H1 (cell line): ENCODE data around the gene MEGF11. TPM values are rescaled to one million over a fixed set of nuclear protein-coding genes. Genes with fewer than 3 reads are reported as not detected.

Source experiments
- CBX5 ChIP-seq: fragments of 300-800, 300-1000 bp; sonication (generic); IDR thresholded peaks from 2 replicates; pipeline ENCODE4 v1.7.1; 2016; ENCODE audit warnings: antibody characterized with exemption, low read length, low read depth
- CHD7 ChIP-seq: fragments of 300-600 bp; sonication (generic); IDR thresholded peaks from 2 replicates; pipeline ENCODE4 v1.7.1; 2012; ENCODE audit warnings: low read length, moderate library complexity, mild to moderate bottlenecking, inconsistent platforms; ENCODE audit not compliant: insufficient replicate concordance
- GABPA ChIP-seq: IDR thresholded peaks from 2 replicates; pipeline ENCODE4 v1.6.1; 2011; ENCODE audit warnings: mild to moderate bottlenecking, low read length, moderate library complexity, borderline replicate concordance; ENCODE audit not compliant: insufficient read depth
- HDAC6 ChIP-seq: IDR thresholded peaks from one replicate; pipeline ENCODE4 v1.7.1; 2012; ENCODE audit warnings: low read depth, mild to moderate bottlenecking, inconsistent platforms, low read length, moderate library complexity
- NANOG ChIP-seq: IDR thresholded peaks from 2 replicates; pipeline ENCODE4 v1.6.1; 2011; ENCODE audit warnings: low read length, low read depth, mild to moderate bottlenecking, inconsistent platforms; ENCODE audit not compliant: insufficient read depth, poor library complexity, severe bottlenecking
- POU5F1 ChIP-seq: IDR thresholded peaks from 2 replicates; pipeline ENCODE4 v1.6.1; 2011; ENCODE audit warnings: low read depth, mild to moderate bottlenecking, low read length, moderate library complexity
- RAD21 ChIP-seq, 2 experiments: IDR thresholded peaks in 1 of 2; conservative IDR thresholded peaks in 1 of 2; 2 replicates each; pipeline ENCODE4 v1.6.1; 2011; ENCODE audit warnings: low read depth in 2 of 2, low read length in 2 of 2, improper control_type of control experiment in 1 of 2, inconsistent platforms in 1 of 2, mild to moderate bottlenecking in 1 of 2, moderate library complexity in 1 of 2
- RBBP5 ChIP-seq: IDR thresholded peaks from 2 replicates; pipeline ENCODE4 v1.7.1; 2012; ENCODE audit warnings: low read depth, mild to moderate bottlenecking, inconsistent platforms, low read length, moderate library complexity, borderline replicate concordance
- polyA plus RNA-seq, 7 experiments: library from polyadenylated mRNA; depleted of rRNA in 3 of 7; stranded (reverse) in 5 of 7; unstranded in 2 of 7; fragments of >200 nt in 5 of 7; fragments of 200-250 nt in 2 of 7; gene quantifications; 1 replicate in 5 of 7; 2 replicates in 1 of 7; 4 replicates in 1 of 7; pipeline versions ENCODE4 v1.2.1 to v1.2.3, GENCODE V29; 2011 to 2013; ENCODE audit warnings: missing spikeins in 2 of 7, mixed read lengths in 2 of 7
- total RNA-seq: library from RNA; stranded (reverse); fragmentation: NEBNext Ultra II Directional; extraction: Animal tissue kit (Norgen Biotek cat#: 25700); gene quantifications from 2 replicates; pipeline ENCODE4 v1.2.1, GENCODE V29; 2021
- TF ChIP-seq, protein P1 (sequence below): IDR thresholded peaks from 2 replicates; pipeline ENCODE4 v1.6.1; 2012; ENCODE audit warnings: inconsistent platforms

Gene MEGF11
- total and polyA plus RNA-seq, 2 of the 8 experiments (the other 6 are each of a cell fraction or from before 2014, with no cell fraction given) = 4.4 to 4.8 TPM

DNA sequence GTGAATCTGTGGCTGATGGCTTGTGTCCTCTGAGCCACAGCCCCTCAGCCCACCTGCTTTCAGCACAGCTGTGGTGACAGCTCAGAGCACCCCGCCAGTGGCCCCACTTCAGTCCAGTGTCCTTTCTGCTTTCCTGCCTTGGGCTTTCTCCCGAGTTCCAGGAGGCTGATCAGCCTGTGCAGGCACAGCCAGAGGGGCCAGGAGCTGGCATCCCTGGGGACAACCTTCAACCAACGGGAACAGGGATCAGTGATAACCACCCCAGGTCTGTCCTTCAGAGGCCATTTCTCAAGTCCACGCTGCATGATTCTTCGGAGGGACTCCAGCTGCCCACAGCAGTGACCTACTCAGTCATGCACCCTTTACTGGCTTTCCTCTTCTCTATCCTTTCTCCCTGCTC, 217.6 kb downstream of the MEGF11 start (continued):
- no peak for TF ChIP-seq CHD7
- TF ChIP-seq NANOG = no peak
- TF ChIP-seq GABPA = no peak
- TF ChIP-seq CBX5 = no peak
- no peak for TF ChIP-seq HDAC6
- TF ChIP-seq, protein P1, sequence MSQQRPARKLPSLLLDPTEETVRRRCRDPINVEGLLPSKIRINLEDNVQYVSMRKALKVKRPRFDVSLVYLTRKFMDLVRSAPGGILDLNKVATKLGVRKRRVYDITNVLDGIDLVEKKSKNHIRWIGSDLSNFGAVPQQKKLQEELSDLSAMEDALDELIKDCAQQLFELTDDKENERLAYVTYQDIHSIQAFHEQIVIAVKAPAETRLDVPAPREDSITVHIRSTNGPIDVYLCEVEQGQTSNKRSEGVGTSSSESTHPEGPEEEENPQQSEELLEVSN = no peak
- TF ChIP-seq RAD21 (IDR thresholded peaks at IDR 0.05 in 1 of 2, conservative IDR thresholded peaks at IDR 0.05 in 1 of 2; ENCODE audit: low read depth in 2 of 2, low read length in 2 of 2) = no peak
- no peak for TF ChIP-seq RBBP5
- no peak for TF ChIP-seq POU5F1
